HCT116 (cell line): ENCODE data around the gene P4HTM. TPM values are rescaled to one million over a fixed set of nuclear protein-coding genes. Genes with fewer than 3 reads are reported as not detected.

Source experiments
- ATAC-seq: fragments of 200-7000 bp; cut with Tn5 transposase; 2 replicates; pipeline ENCODE4 v1.9.1; 2020; ENCODE audit warnings: mild to moderate bottlenecking, moderate library complexity
- BruUV-seq: library from RNA; stranded (reverse); fragments of 400-500 nt; replicated peaks from 2 replicates; lab custom pipeline; 2021; lab: Mats Ljungman, UMichigan
- CTCF ChIA-PET: fragments of 300-600 bp; sonication (Branson Sonifier 250); formaldehyde crosslinking; loops from one replicate; lab custom pipeline; 2021; ENCODE audit warnings: antibody characterized with exemption; lab: Charles Lee
- POLR2A ChIA-PET: fragments of 300-600, 350-600 bp; sonication (Branson Sonifier 250); formaldehyde crosslinking; loops from one replicate; lab custom pipeline; 2021; ENCODE audit warnings: antibody characterized with exemption; lab: Charles Lee
- RAD21 ChIA-PET, 2 experiments: fragments of 300-600 bp; sonication (Branson Sonifier 250); formaldehyde crosslinking; loops; one replicate each; lab custom pipeline; 2023; ENCODE audit warnings: low total read pairs in 2 of 2; ENCODE audit not compliant: uncharacterized antibody in 2 of 2, unreplicated experiment in 2 of 2, low non-redundant PET in 1 of 2; lab: Charles Lee
- DNase-seq: peaks from one replicate; pipeline ENCODE4 v3.0.0-alpha.2; 2010; ENCODE audit warnings: low read depth, low spot score
- H2AFZ ChIP-seq: fragments of 200-600 bp; shearing (Covaris generic), sonication (generic); 2 replicates; pipeline ENCODE4 v1.6.1; 2017; ENCODE audit warnings: low read depth, mixed run types, mixed read lengths, antibody characterized with exemption, low read length; ENCODE audit not compliant: poor library complexity, severe bottlenecking
- H3K27ac ChIP-seq: 2 replicates; pipeline ENCODE4 v1.5.1; 2012; ENCODE audit warnings: low read depth, low read length
- H3K27me3 ChIP-seq: fragments of 200-600 bp; sonication (generic); 2 replicates; pipeline ENCODE4 v1.6.1; 2016; ENCODE audit warnings: mixed run types, low read length, mixed read lengths; ENCODE audit not compliant: insufficient read depth
- H3K36me3 ChIP-seq, 2 experiments: fragments of 200-500 bp in 1 of 2; fragments of 200-600 bp in 1 of 2; sonication (Bioruptor generic) in 1 of 2; sonication (generic) in 1 of 2; 2 replicates each; pipeline versions ENCODE4 v1.5.1 to v1.6.1; 2014 to 2016; ENCODE audit warnings: low read length in 2 of 2, inconsistent platforms in 1 of 2, mixed read lengths in 1 of 2, mixed run types in 1 of 2; ENCODE audit not compliant: insufficient read depth in 2 of 2, control insufficient read depth in 1 of 2
- H3K4me1 ChIP-seq, 2 experiments: fragments of 200-600 bp in 1 of 2; sonication (generic) in 1 of 2; 2 replicates each; pipeline versions ENCODE4 v1.5.1 to v1.6.1; 2012 to 2017; ENCODE audit warnings: low read length in 2 of 2, inconsistent platforms in 1 of 2, mild to moderate bottlenecking in 1 of 2, mixed read lengths in 1 of 2, mixed run types in 1 of 2, moderate library complexity in 1 of 2; ENCODE audit not compliant: insufficient read depth in 2 of 2, control insufficient read depth in 1 of 2
- H3K4me2 ChIP-seq: fragments of 200-600 bp; sonication (generic); 2 replicates; pipeline ENCODE4 v1.6.1; 2017; ENCODE audit warnings: mixed run types, low read length, mixed read lengths
- H3K4me3 ChIP-seq, 2 experiments: fragments of 200-600 bp in 1 of 2; sonication (generic) in 1 of 2; replicated peaks in 1 of 2; 2 replicates each; pipeline ENCODE4 v1.5.1; 2011 to 2016; ENCODE audit warnings: low read length in 2 of 2, control low read depth in 1 of 2, low read depth in 1 of 2, mild to moderate bottlenecking in 1 of 2, mixed read lengths in 1 of 2, mixed run types in 1 of 2
- H3K79me2 ChIP-seq: fragments of 200-600 bp; sonication (generic); 2 replicates; pipeline ENCODE4 v1.6.1; 2017; ENCODE audit warnings: mild to moderate bottlenecking, mixed run types, low read length, moderate library complexity, mixed read lengths; ENCODE audit not compliant: insufficient read depth
- H3K9ac ChIP-seq: fragments of 200-600 bp; sonication (generic); 2 replicates; pipeline ENCODE4 v1.6.1; 2016; ENCODE audit warnings: low read length, mixed read lengths
- H3K9me2 ChIP-seq: fragments of 200-600 bp; sonication (generic), shearing (Covaris generic); 2 replicates; pipeline ENCODE4 v1.6.1; 2017; ENCODE audit warnings: mixed run types, mild to moderate bottlenecking, moderate library complexity; ENCODE audit not compliant: insufficient read depth
- H3K9me3 ChIP-seq, 2 experiments: fragments of 200-500 bp in 1 of 2; fragments of 200-600 bp in 1 of 2; sonication (Bioruptor generic) in 1 of 2; sonication (generic) in 1 of 2; 2 replicates each; pipeline ENCODE4 v1.6.1; 2014 to 2017; ENCODE audit warnings: low read length in 2 of 2, mixed read lengths in 2 of 2, inconsistent platforms in 1 of 2, low read depth in 1 of 2, mild to moderate bottlenecking in 1 of 2, mixed run types in 1 of 2, moderate library complexity in 1 of 2; ENCODE audit not compliant: control insufficient read depth in 1 of 2, insufficient read depth in 1 of 2
- H4K20me1 ChIP-seq: fragments of 200-600 bp; sonication (generic), shearing (Covaris generic); 2 replicates; pipeline ENCODE4 v1.6.1; 2017; ENCODE audit warnings: mixed run types, mild to moderate bottlenecking, moderate library complexity; ENCODE audit not compliant: insufficient read depth
- CBX3 ChIP-seq: IDR thresholded peaks from 2 replicates; pipeline ENCODE4 v1.6.1; 2012; ENCODE audit warnings: low read depth
- CEBPB ChIP-seq: IDR thresholded peaks from 2 replicates; pipeline ENCODE4 v1.6.1; 2012; ENCODE audit warnings: low read depth
- CTCF ChIP-seq, 3 experiments: fragments of 200-600 bp in 1 of 3; sonication (generic) in 1 of 3; IDR thresholded peaks in 2 of 3; conservative IDR thresholded peaks in 1 of 3; 2 replicates each; pipeline ENCODE4 v1.5.1; 2012 to 2017; ENCODE audit warnings: low read depth in 2 of 3, low read length in 2 of 3, antibody characterized with exemption in 1 of 3, borderline replicate concordance in 1 of 3, control low read depth in 1 of 3, mild to moderate bottlenecking in 1 of 3, mixed read lengths in 1 of 3, mixed run types in 1 of 3, moderate library complexity in 1 of 3; ENCODE audit not compliant: insufficient read depth in 1 of 3
- ELF1 ChIP-seq: IDR thresholded peaks from 2 replicates; pipeline ENCODE4 v1.6.1; 2012; ENCODE audit warnings: low read depth, borderline replicate concordance
- EZH2 ChIP-seq: fragments of 200-600 bp; sonication (generic); IDR thresholded peaks from 2 replicates; pipeline ENCODE4 v1.6.1; 2017; ENCODE audit warnings: antibody characterized with exemption, mixed run types
- EZH2phosphoT487 ChIP-seq: fragments of 200-600 bp; IDR thresholded peaks from 2 replicates; pipeline ENCODE4 v1.6.1; 2018; ENCODE audit warnings: antibody characterized with exemption, borderline replicate concordance
- FOSL1 ChIP-seq: IDR thresholded peaks from 2 replicates; pipeline ENCODE4 v1.6.1; 2012; ENCODE audit warnings: low read depth
- JUND ChIP-seq: IDR thresholded peaks from 2 replicates; pipeline ENCODE4 v1.6.1; 2012
- MAX ChIP-seq: IDR thresholded peaks from 2 replicates; pipeline ENCODE4 v1.6.1; 2012
- POLR2A ChIP-seq: IDR thresholded peaks from 2 replicates; pipeline ENCODE4 v1.7.0; 2011; ENCODE audit warnings: borderline replicate concordance; ENCODE audit not compliant: insufficient read depth, insufficient read length; ENCODE audit errors: extremely low read depth
- POLR2AphosphoS5 ChIP-seq: IDR thresholded peaks from 2 replicates; pipeline ENCODE4 v1.6.1; 2011; ENCODE audit warnings: mild to moderate bottlenecking, low read depth, low read length, moderate library complexity
- RAD21 ChIP-seq: IDR thresholded peaks from 2 replicates; pipeline ENCODE4 v1.6.1; 2012; ENCODE audit warnings: low read depth, mild to moderate bottlenecking
- SIN3A ChIP-seq: IDR thresholded peaks from 2 replicates; pipeline ENCODE4 v1.6.1; 2012; ENCODE audit warnings: low read depth
- SP1 ChIP-seq: IDR thresholded peaks from 2 replicates; pipeline ENCODE4 v1.6.1; 2012; ENCODE audit warnings: low read depth
- SRF ChIP-seq: IDR thresholded peaks from 2 replicates; pipeline ENCODE4 v1.6.1; 2012; ENCODE audit warnings: low read depth
- TCF7L2 ChIP-seq: IDR thresholded peaks from 2 replicates; pipeline ENCODE4 v1.7.0; 2011; ENCODE audit warnings: borderline replicate concordance, inconsistent platforms; ENCODE audit not compliant: insufficient read depth, insufficient read length; ENCODE audit errors: extremely low read depth
- YY1 ChIP-seq: IDR thresholded peaks from 2 replicates; pipeline ENCODE4 v1.6.1; 2011; ENCODE audit warnings: low read length, low read depth, moderate library complexity, mild to moderate bottlenecking; ENCODE audit not compliant: insufficient replicate concordance; ENCODE audit errors: extremely low read depth
- ZBTB33 ChIP-seq: IDR thresholded peaks from 2 replicates; pipeline ENCODE4 v1.6.1; 2011; ENCODE audit warnings: mild to moderate bottlenecking, low read length, moderate library complexity; ENCODE audit not compliant: insufficient replicate concordance; ENCODE audit errors: extremely low read depth
- ZFX ChIP-seq: fragments of 450-650 bp; IDR thresholded peaks from 2 replicates; pipeline ENCODE4 v1.6.1; 2017
- ZNF274 ChIP-seq: fragments of 200-500 bp; sonication (Bioruptor generic); IDR thresholded peaks from 2 replicates; pipeline ENCODE4 v1.6.1; 2014; ENCODE audit warnings: mild to moderate bottlenecking, low read depth, low read length, inconsistent platforms
- intact Hi-C: fragments of 100-400 bp; cut with micrococcal nuclease; formaldehyde crosslinking; loops from 2 replicates; pipeline ENCODE4 v1.10.0; 2022
- total RNA-seq: library from RNA; stranded (reverse); gene quantifications from one replicate; pipeline ENCODE4 v1.2.1, GENCODE V29; 2021; ENCODE audit not compliant: unreplicated experiment

The P4HTM gene
- total RNA-seq, 1 experiment from 2014 or later, result 60.5 TPM

DNA sequence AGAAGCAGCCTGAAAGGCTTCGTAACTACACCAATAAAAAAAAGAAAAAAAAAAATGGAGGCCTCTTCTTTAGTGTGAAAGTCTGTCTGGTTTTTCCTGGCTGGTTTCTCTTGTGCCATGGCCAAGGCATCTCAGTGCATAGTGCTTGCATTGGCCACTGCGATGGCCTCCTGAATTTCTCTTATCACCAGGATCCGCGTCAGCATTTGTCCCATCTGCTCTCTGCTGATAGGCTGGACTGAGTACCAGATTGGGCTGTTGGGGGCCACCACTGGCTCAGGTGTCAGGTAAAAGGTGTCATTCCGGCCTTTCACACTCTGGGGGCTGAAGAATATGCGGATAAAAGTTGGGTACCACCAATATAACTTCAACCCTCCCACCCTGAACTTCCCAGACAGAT, 40.3 kb downstream of the P4HTM start:
- Histone ChIP-seq H3K9me3 (no peaks in the 10 kb centered on the region), H3K4me3 (no peak overlapping the region), H3K9ac (no peak overlapping the region), H3K27me3 (no peaks in the 10 kb centered on the region), H3K9me2 (no peaks in the 10 kb centered on the region), H3K27ac (peak overlapping the region; percentile 11; the same call in 1 of the 2 replicates), H3K4me1 (peaks cover 3 to 26% of the 10 kb centered on the region in 2 experiments; a peak in 3 of 4 replicates), H3K36me3 (peaks cover 31 to 65% of the 10 kb centered on the region in 2 experiments), H4K20me1 (peaks cover 4% of the 10 kb centered on the region; the same call in 1 of the 2 replicates), H3K79me2 (peaks cover 39% of the 10 kb centered on the region), H3K4me2 (no peak overlapping the region), H2AFZ (no peak overlapping the region)
- ChIA-PET CTCF (no interaction called here), RAD21 (no interaction called here), POLR2A (interaction anchor here (2.3 kb wide), 1 partner anchor 8 kb away, joined by 7 read pairs; the partner anchor contains the start of gene NDUFAF3)
- intact Hi-C loops, result no loop called here
- no peak for DNase-seq
- TF ChIP-seq CBX3 (no peak), SIN3A (no peak), ZNF274 (no peak), YY1 (no peak), EZH2phosphoT487 (no peak), FOSL1 (no peak), JUND (no peak), CTCF (IDR thresholded peaks at IDR 0.05 in 2 of 3, conservative IDR thresholded peaks at IDR 0.05 in 1 of 3; ENCODE audit: borderline replicate concordance in 1 of 3, insufficient read depth in 1 of 3, low read depth in 2 of 3, low read length in 2 of 3) (no peak), ZBTB33 (no peak), POLR2A (no peak), MAX (no peak), SRF (no peak), CEBPB (no peak), EZH2 (no peak), ZFX (no peak), RAD21 (no peak), POLR2AphosphoS5 (no peak), TCF7L2 (no peak), SP1 (no peak), ELF1 (no peak)
- no peak for ATAC-seq
- no TSS peak for BruUV-seq
